Measurements from ENCODE around the gene PCDHGB3.

- TF ChIP-seq CEBPB (IDR thresholded peaks at IDR 0.05) (no peak), EP300 (IDR thresholded peaks at IDR 0.05; ENCODE audit: borderline replicate concordance) (no peak), YY1 (IDR thresholded peaks at IDR 0.05; ENCODE audit: low read depth) (no peak), ZBTB7A (IDR thresholded peaks at IDR 0.05; ENCODE audit: low read depth) (no peak)
Measured at GRCh38 chr5:141349917-141350619, 20.0 kb upstream of the PCDHGB3 start, which contains the start of gene PCDHGB1.

Measured in Ishikawa (cell line).